GM18907 (cell line): ENCODE results near the gene TCEAL5.
"Not testable (repeated sequence)": the region's sequence is repeated elsewhere in the genome, so short reads cannot be mapped to it uniquely, and the experiment has no call there.

Experiments used
- ATAC-seq: cut with Tn5 transposase; IDR thresholded peaks from one replicate; pipeline ENCODE4 v1.9.1; 2021; ENCODE audit warnings: mild to moderate bottlenecking, moderate library complexity; ENCODE audit not compliant: unreplicated experiment

Gene TCEAL5

GRCh38 chrX:103276581-103277002 lies at the start of gene TCEAL5:
TCEAL5 (minus strand) TSS chrX:103276750; CDS start chrX:103274563, 2,187 bp downstream.
- no peak for ATAC-seq

- ATAC-seq = no peak
These were observed 34.8 kb upstream of the TCEAL5 start for GRCh38 chrX:103311399-103311780.

- peak; percentile 97 for ATAC-seq
These were observed 34.2 kb upstream of the TCEAL5 start, which contains the start of gene BEX2 for GRCh38 chrX:103310555-103311398. BEX2 (minus strand) TSS chrX:103310990; CDS start chrX:103309976, 1,014 bp downstream.

GRCh38 chrX:103309860-103310554 lies 33.5 kb upstream of the TCEAL5 start:
- peak; percentile 3 for ATAC-seq

GRCh38 chrX:103305666-103306065 lies 29.1 kb upstream of the TCEAL5 start:
- not testable (repeated sequence) for ATAC-seq

GRCh38 chrX:103304705-103305104 lies 28.2 kb upstream of the TCEAL5 start:
- no peak for ATAC-seq

- ATAC-seq = no peak
These were observed 16.6 kb upstream of the TCEAL5 start for GRCh38 chrX:103293118-103293517.

GRCh38 chrX:103279624-103280023 lies 3.1 kb upstream of the TCEAL5 start:
- ATAC-seq = no peak

GRCh38 chrX:103275947-103276567 lies 493 bp downstream of the TCEAL5 start:
- no peak for ATAC-seq

GRCh38 chrX:103274284-103274683 lies 2.3 kb downstream of the TCEAL5 start:
- ATAC-seq = no peak

GRCh38 chrX:103258275-103258674 lies 18.3 kb downstream of the TCEAL5 start:
- ATAC-seq = no peak

- ATAC-seq = no peak
These were observed 19.9 kb downstream of the TCEAL5 start for GRCh38 chrX:103256651-103257050.

GRCh38 chrX:103254921-103255493 lies 21.5 kb downstream of the TCEAL5 start, which contains the start of gene TCEAL8:
TCEAL8 (minus strand) TSS chrX:103255155; CDS start chrX:103253979, 1,176 bp downstream.
- peak; percentile 94 for ATAC-seq

- peak; percentile 69 for ATAC-seq
These were observed 22.3 kb downstream of the TCEAL5 start for GRCh38 chrX:103254171-103254824.

GRCh38 chrX:103253608-103254007 lies 22.9 kb downstream of the TCEAL5 start:
- no peak for ATAC-seq

- ATAC-seq = no peak
These were observed 25.6 kb downstream of the TCEAL5 start for GRCh38 chrX:103250977-103251376.

GRCh38 chrX:103249805-103250204 lies 26.7 kb downstream of the TCEAL5 start:
- no peak for ATAC-seq

- ATAC-seq = peak; percentile 65
These were observed 28.0 kb downstream of the TCEAL5 start for GRCh38 chrX:103248553-103248952.

- no peak for ATAC-seq
These were observed 36.4 kb downstream of the TCEAL5 start for GRCh38 chrX:103240155-103240554.

GRCh38 chrX:103236296-103236695 lies 40.3 kb downstream of the TCEAL5 start:
- ATAC-seq = no peak
